PC-9 (cell line): ENCODE data around the gene YEATS2. TPM values are rescaled to one million over a fixed set of nuclear protein-coding genes. Genes with fewer than 3 reads are reported as not detected.

ENCODE experiments used
- BruUV-seq: library from RNA; stranded (reverse); fragments of 400-500 nt; replicated peaks from 2 replicates; lab custom pipeline; 2021; lab: Mats Ljungman, UMichigan
- CTCF ChIA-PET: fragments of 300-600 bp; sonication (Branson Sonifier 250); formaldehyde crosslinking; loops from one replicate; lab custom pipeline; 2022; ENCODE audit warnings: antibody characterized with exemption; lab: Charles Lee
- POLR2A ChIA-PET: fragments of 300-600 bp; sonication (Branson Sonifier 250); formaldehyde crosslinking; loops from one replicate; lab custom pipeline; 2022; ENCODE audit warnings: antibody characterized with exemption; ENCODE audit not compliant: unreplicated experiment; lab: Charles Lee
- DNase-seq, 2 experiments: peaks; one replicate each; pipeline versions ENCODE4 v3.0.0 to v3.0.0-alpha.2; 2015 to 2022; ENCODE audit warnings: mixed read lengths in 1 of 2
- H2AFZ ChIP-seq: fragments of 200-600 bp; sonication (generic); 2 replicates; pipeline ENCODE4 v1.8.1; 2017; ENCODE audit warnings: antibody characterized with exemption
- H3F3A ChIP-seq: fragments of 200-600 bp; sonication (generic); 2 replicates; pipeline ENCODE4 v1.8.1; 2017; ENCODE audit warnings: antibody characterized with exemption, mild to moderate bottlenecking, low read depth; ENCODE audit not compliant: insufficient read depth
- H3K27ac ChIP-seq: fragments of 200-600 bp; sonication (generic); 2 replicates; pipeline ENCODE4 v1.6.1; 2016; ENCODE audit warnings: mixed run types
- H3K27me3 ChIP-seq: fragments of 200-600 bp; sonication (generic); 2 replicates; pipeline ENCODE4 v1.6.1; 2016; ENCODE audit warnings: low read depth, mixed run types; ENCODE audit not compliant: insufficient read depth
- H3K36me3 ChIP-seq: fragments of 200-600 bp; sonication (generic); 2 replicates; pipeline ENCODE4 v1.6.1; 2016; ENCODE audit warnings: low read depth, mixed run types
- H3K4me1 ChIP-seq: fragments of 200-600 bp; sonication (generic); replicated peaks from 2 replicates; pipeline ENCODE4 v1.6.1; 2016; ENCODE audit warnings: mixed run types; ENCODE audit not compliant: insufficient read depth
- H3K4me2 ChIP-seq: fragments of 200-600 bp; sonication (generic); 2 replicates; pipeline ENCODE4 v1.6.1; 2017; ENCODE audit warnings: mixed run types
- H3K4me3 ChIP-seq: fragments of 200-600 bp; sonication (generic); 2 replicates; pipeline ENCODE4 v1.6.1; 2016; ENCODE audit warnings: mixed run types
- H3K79me2 ChIP-seq: fragments of 200-600 bp; sonication (generic); 2 replicates; pipeline ENCODE4 v1.6.1; 2017; ENCODE audit warnings: low read depth, mixed run types
- H3K9me2 ChIP-seq: fragments of 200-600 bp; sonication (generic); 2 replicates; pipeline ENCODE4 v1.8.1; 2017; ENCODE audit warnings: mild to moderate bottlenecking; ENCODE audit not compliant: insufficient read depth
- H3K9me3 ChIP-seq: fragments of 200-600 bp; sonication (generic); 2 replicates; pipeline ENCODE4 v1.8.1; 2016; ENCODE audit warnings: low read depth; ENCODE audit not compliant: insufficient read depth
- H4K20me1 ChIP-seq: fragments of 200-600 bp; sonication (generic); 2 replicates; pipeline ENCODE4 v1.8.1; 2017; ENCODE audit not compliant: insufficient read depth
- EZH2 ChIP-seq: fragments of 200-600 bp; sonication (generic); IDR thresholded peaks from 2 replicates; pipeline ENCODE4 v1.8.0; 2017; ENCODE audit warnings: antibody characterized with exemption, low read depth
- intact Hi-C: fragments of 100-400 bp; cut with micrococcal nuclease; formaldehyde crosslinking; loops from one replicate; pipeline ENCODE4 v1.10.0; 2022; ENCODE audit not compliant: unreplicated experiment
- total RNA-seq: library from RNA; stranded (reverse); gene quantifications from 2 replicates; pipeline ENCODE4 v1.2.3, GENCODE V29; 2021
- TF ChIP-seq, protein P1 (sequence below): fragments of 200-600 bp; sonication (generic); conservative IDR thresholded peaks from 2 replicates; pipeline ENCODE4 v1.6.1; 2017; ENCODE audit warnings: mixed run types, antibody characterized with exemption, mild to moderate bottlenecking, moderate library complexity

The YEATS2 gene
- total RNA-seq, 1 experiment from 2014 or later, result 37.2 TPM

DNA sequence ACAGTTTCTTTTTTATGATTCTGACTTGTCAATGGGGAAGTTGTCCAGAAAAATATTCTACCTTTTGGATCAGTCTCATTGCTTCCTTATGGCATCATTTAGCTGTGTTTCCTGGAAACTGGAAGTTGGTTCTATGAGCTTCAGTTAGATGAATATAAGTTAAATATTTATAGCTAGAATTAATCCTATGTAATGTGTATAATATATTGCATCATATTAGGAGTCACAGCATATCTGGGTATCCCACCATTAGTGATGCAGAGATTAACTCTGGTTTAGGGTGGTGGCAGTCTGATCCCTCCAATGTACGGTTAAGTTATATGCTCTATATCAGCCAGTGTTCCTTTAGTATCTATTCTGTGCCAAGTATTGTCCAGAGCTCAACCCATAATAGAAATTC, 42.9 kb upstream of the YEATS2 start:
- no TSS peak for BruUV-seq
- Histone ChIP-seq H3K4me3 (no peak overlapping the region), H3K9me2 (no peaks in the 10 kb centered on the region), H3K9me3 (peaks cover 34% of the 10 kb centered on the region), H3K79me2 (no peaks in the 10 kb centered on the region), H4K20me1 (no peaks in the 10 kb centered on the region), H2AFZ (no peak overlapping the region), H3K4me2 (no peak overlapping the region), H3K27me3 (no peaks in the 10 kb centered on the region), H3K4me1 (no peaks in the 10 kb centered on the region), H3F3A (no peaks in the 10 kb centered on the region), H3K27ac (no peak overlapping the region), H3K36me3 (peaks cover 34% of the 10 kb centered on the region)
- intact Hi-C loops, result no loop called here
- DNase-seq, result no peak
- ChIA-PET POLR2A (interaction anchor here (0.7 kb wide), 1 partner anchor 113 kb away, joined by 5 read pairs; no protein-coding TSS in a partner anchor), CTCF (no interaction called here)
- no peak for TF ChIP-seq EZH2
- TF ChIP-seq, protein P1, sequence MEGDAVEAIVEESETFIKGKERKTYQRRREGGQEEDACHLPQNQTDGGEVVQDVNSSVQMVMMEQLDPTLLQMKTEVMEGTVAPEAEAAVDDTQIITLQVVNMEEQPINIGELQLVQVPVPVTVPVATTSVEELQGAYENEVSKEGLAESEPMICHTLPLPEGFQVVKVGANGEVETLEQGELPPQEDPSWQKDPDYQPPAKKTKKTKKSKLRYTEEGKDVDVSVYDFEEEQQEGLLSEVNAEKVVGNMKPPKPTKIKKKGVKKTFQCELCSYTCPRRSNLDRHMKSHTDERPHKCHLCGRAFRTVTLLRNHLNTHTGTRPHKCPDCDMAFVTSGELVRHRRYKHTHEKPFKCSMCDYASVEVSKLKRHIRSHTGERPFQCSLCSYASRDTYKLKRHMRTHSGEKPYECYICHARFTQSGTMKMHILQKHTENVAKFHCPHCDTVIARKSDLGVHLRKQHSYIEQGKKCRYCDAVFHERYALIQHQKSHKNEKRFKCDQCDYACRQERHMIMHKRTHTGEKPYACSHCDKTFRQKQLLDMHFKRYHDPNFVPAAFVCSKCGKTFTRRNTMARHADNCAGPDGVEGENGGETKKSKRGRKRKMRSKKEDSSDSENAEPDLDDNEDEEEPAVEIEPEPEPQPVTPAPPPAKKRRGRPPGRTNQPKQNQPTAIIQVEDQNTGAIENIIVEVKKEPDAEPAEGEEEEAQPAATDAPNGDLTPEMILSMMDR, result no peak

DNA sequence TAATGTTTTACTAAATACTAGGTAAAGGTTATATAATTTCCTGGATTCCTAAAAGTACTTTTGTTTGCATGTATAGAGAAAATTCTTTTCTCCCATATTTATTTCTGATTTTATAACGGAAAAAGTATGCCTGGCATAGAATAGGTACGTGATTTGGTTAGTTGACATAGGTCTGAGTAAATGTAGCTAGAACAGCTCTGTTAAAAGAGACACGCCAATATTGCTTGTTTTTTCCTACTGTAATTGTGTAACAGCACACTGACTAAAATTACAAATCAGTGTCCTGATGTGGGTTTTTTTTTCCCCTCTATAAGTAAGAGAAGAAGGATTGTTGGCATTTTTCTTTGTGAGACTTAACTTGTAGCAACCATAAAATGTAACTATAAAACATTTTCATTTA, 35.5 kb upstream of the YEATS2 start:
- TF ChIP-seq, protein P1, result no peak
- no peak for TF ChIP-seq EZH2
- Histone ChIP-seq H4K20me1 (no peaks in the 10 kb centered on the region), H3K4me3 (no peak overlapping the region), H3K4me1 (no peaks in the 10 kb centered on the region), H3F3A (0 out of 2 replicates have a peak, but pooled peaks cover 3% of the 10 kb centered on the region), H3K27ac (no peak overlapping the region), H3K27me3 (no peaks in the 10 kb centered on the region), H3K9me3 (no peaks in the 10 kb centered on the region; the same call in 1 of the 2 replicates), H3K9me2 (no peaks in the 10 kb centered on the region), H3K36me3 (0 out of 2 replicates have a peak, but pooled peaks cover 13% of the 10 kb centered on the region), H3K79me2 (no peaks in the 10 kb centered on the region), H2AFZ (no peak overlapping the region), H3K4me2 (no peak overlapping the region)
- DNase-seq, result no peak
- intact Hi-C loops, result no loop called here
- ChIA-PET CTCF (no interaction called here), POLR2A (interaction anchor here (0.7 kb wide), 1 partner anchor 160 kb away, joined by 3 read pairs; no protein-coding TSS in a partner anchor)
- no TSS peak for BruUV-seq

DNA sequence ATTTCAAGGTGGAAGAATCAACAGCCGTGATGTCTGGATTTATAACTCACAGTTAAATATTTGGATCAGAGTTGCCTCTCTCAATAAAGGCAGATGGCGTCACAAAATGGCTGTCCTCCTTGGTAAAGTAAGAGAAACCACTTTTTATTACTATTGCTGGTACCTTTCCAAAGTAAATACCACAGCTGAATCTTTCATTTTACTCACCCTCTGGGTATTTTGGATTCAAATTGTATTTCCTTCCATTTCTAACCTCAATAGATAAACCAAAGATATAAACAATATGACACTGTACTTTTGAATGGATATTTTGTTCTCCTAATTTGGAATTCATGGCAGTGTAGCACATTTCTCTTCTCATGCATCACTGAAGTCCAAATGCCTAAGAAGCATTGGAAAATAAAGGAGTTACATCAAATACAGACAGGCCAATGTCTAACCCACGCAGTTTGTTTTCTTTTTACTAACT, 32.6 kb upstream of the YEATS2 start:
- H3K27me3 ChIP-seq, result no peaks in the 10 kb centered on the region
- BruUV-seq, result no TSS peak
- no peaks in the 10 kb centered on the region for H3K9me3 ChIP-seq
- H3K36me3 ChIP-seq, result 0 out of 2 replicates have a peak, but pooled peaks cover 15% of the 10 kb centered on the region
- no peaks in the 10 kb centered on the region for H3K9me2 ChIP-seq
- H3F3A ChIP-seq, result 0 out of 2 replicates have a peak, but pooled peaks cover 3% of the 10 kb centered on the region
- CTCF ChIA-PET, result interaction anchor here (0.5 kb wide), 1 partner anchor 1664 kb away, joined by 4 read pairs; no protein-coding TSS in a partner anchor
- H3K79me2 ChIP-seq, result no peaks in the 10 kb centered on the region
- H3K4me3 ChIP-seq, result no peak overlapping the region
- intact Hi-C loops, result no loop called here
- H4K20me1 ChIP-seq, result no peaks in the 10 kb centered on the region
- no peak for DNase-seq
- POLR2A ChIA-PET, result no interaction called here
- H3K4me1 ChIP-seq, result no peaks in the 10 kb centered on the region
- H2AFZ ChIP-seq, result no peak overlapping the region
- H3K4me2 ChIP-seq, result no peak overlapping the region
- TF ChIP-seq, protein P1, result no peak
- TF ChIP-seq EZH2, result no peak
- H3K27ac ChIP-seq, result no peak overlapping the region
